HL-60 (cell line): Measurements from ENCODE around the gene TET3.

Experiments
- DNase-seq, 2 experiments: peaks; one replicate each; pipeline ENCODE4 v3.0.0-alpha.2; 2010 to 2020; ENCODE audit warnings: low read depth in 1 of 2, low spot score in 1 of 2
- H3K27ac ChIP-seq: fragments of 250-450 bp; sonication (Bioruptor Pico); replicated peaks from 2 replicates; pipeline ENCODE4 v1.5.1; 2020; ENCODE audit warnings: mild to moderate bottlenecking, moderate library complexity
- H3K27me3 ChIP-seq: fragments of 250-450 bp; sonication (Bioruptor Pico); 2 replicates; pipeline ENCODE4 v1.5.1; 2021; ENCODE audit warnings: mild to moderate bottlenecking, moderate library complexity; ENCODE audit not compliant: insufficient read depth, poor library complexity, severe bottlenecking
- H3K4me3 ChIP-seq: replicated peaks from 2 replicates; pipeline ENCODE4 v1.5.1; 2011; ENCODE audit warnings: mild to moderate bottlenecking, control low read depth, low read length; ENCODE audit not compliant: insufficient read depth
- CTCF ChIP-seq: IDR thresholded peaks from one replicate; pipeline ENCODE4 v1.5.1; 2011; ENCODE audit warnings: low read length, control low read depth, inconsistent platforms; ENCODE audit not compliant: insufficient read depth
- GABPA ChIP-seq: IDR thresholded peaks from 2 replicates; pipeline ENCODE4 v1.6.1; 2012; ENCODE audit warnings: low read depth
- POLR2AphosphoS5 ChIP-seq: IDR thresholded peaks from 2 replicates; pipeline ENCODE4 v1.6.1; 2012; ENCODE audit warnings: low read depth
- REST ChIP-seq: IDR thresholded peaks from 2 replicates; pipeline ENCODE4 v1.6.1; 2012; ENCODE audit warnings: low read depth; ENCODE audit not compliant: insufficient replicate concordance
- SPI1 ChIP-seq: IDR thresholded peaks from 2 replicates; pipeline ENCODE4 v1.6.1; 2012; ENCODE audit warnings: low read depth, mild to moderate bottlenecking, borderline replicate concordance

TET3 gene

GRCh38 chr2:73946666-73947065 is 38.0 kb upstream of the TET3 start:
- Histone ChIP-seq H3K4me3 (no peak overlapping the region), H3K27ac (no peak overlapping the region), H3K27me3 (no peaks in the 10 kb centered on the region)
- TF ChIP-seq POLR2AphosphoS5: no peak
- no peak for TF ChIP-seq SPI1
- no peak for TF ChIP-seq GABPA
- no peak for DNase-seq

- Histone ChIP-seq H3K27ac (no peak overlapping the region), H3K4me3 (no peak overlapping the region), H3K27me3 (no peaks in the 10 kb centered on the region)
- DNase-seq: no peak
- TF ChIP-seq POLR2AphosphoS5: no peak
- no peak for TF ChIP-seq CTCF
- no peak for TF ChIP-seq GABPA
- TF ChIP-seq SPI1: peak; percentile 75
- TF ChIP-seq REST: no peak
Measured at GRCh38 chr2:73947412-73948018, 37.2 kb upstream of the TET3 start.

- DNase-seq: no peak
- peak overlapping the region; percentile 53 for H3K27ac ChIP-seq
- TF ChIP-seq POLR2AphosphoS5 (no peak), CTCF (no peak), SPI1 (no peak), REST (no peak), GABPA (no peak)
- H3K27me3 ChIP-seq: no peaks in the 10 kb centered on the region
- H3K4me3 ChIP-seq: no peak overlapping the region
Measured at GRCh38 chr2:73949802-73950201, 34.9 kb upstream of the TET3 start.

- Histone ChIP-seq H3K27ac (no peak overlapping the region), H3K4me3 (no peak overlapping the region), H3K27me3 (no peaks in the 10 kb centered on the region)
- DNase-seq: peak in 1 of 2 experiments; percentile 32
- peak; percentile 56 for TF ChIP-seq SPI1
- TF ChIP-seq GABPA: no peak
Measured at GRCh38 chr2:73952499-73953446, 31.9 kb upstream of the TET3 start.
